ENCODE measurements around the gene DPYSL3.

DPYSL3 gene

GRCh38 chr5:147458581-147458980 is 51.3 kb downstream of the DPYSL3 start:
- TF ChIP-seq CTCF (conservative IDR thresholded peaks at IDR 0.05; ENCODE audit: control insufficient read depth, insufficient read depth, low read depth, low read length), result no peak
- no peak for DNase-seq (ENCODE audit: low read depth)
- no peak overlapping the region for H3K4me3 ChIP-seq (ENCODE audit: control insufficient read depth, low read depth, low read length)

- no peak overlapping the region for H3K4me3 ChIP-seq (ENCODE audit: control insufficient read depth, low read depth, low read length)
- DNase-seq (ENCODE audit: low read depth), result peak; percentile 44
- TF ChIP-seq CTCF (conservative IDR thresholded peaks at IDR 0.05; ENCODE audit: control insufficient read depth, insufficient read depth, low read depth, low read length), result no peak
These were observed 53.9 kb downstream of the DPYSL3 start for GRCh38 chr5:147455822-147456450.

GRCh38 chr5:147454996-147455677 is 54.7 kb downstream of the DPYSL3 start:
- TF ChIP-seq CTCF (conservative IDR thresholded peaks at IDR 0.05; ENCODE audit: control insufficient read depth, insufficient read depth, low read depth, low read length), result peak; percentile 12
- H3K4me3 ChIP-seq (ENCODE audit: control insufficient read depth, low read depth, low read length), result no peak overlapping the region
- peak; percentile 94 for DNase-seq (ENCODE audit: low read depth)

GRCh38 chr5:147453875-147454814 is 55.7 kb downstream of the DPYSL3 start:
- H3K4me3 ChIP-seq (ENCODE audit: control insufficient read depth, low read depth, low read length), result peak overlapping the region; percentile 65
- peak; percentile 83 for DNase-seq (ENCODE audit: low read depth)
- peak; percentile 69 for TF ChIP-seq CTCF (conservative IDR thresholded peaks at IDR 0.05; ENCODE audit: control insufficient read depth, insufficient read depth, low read depth, low read length)

GRCh38 chr5:147452165-147452811 is 57.6 kb downstream of the DPYSL3 start:
- H3K4me3 ChIP-seq (ENCODE audit: control insufficient read depth, low read depth, low read length), result peak overlapping the region; percentile 65
- no peak for TF ChIP-seq CTCF (conservative IDR thresholded peaks at IDR 0.05; ENCODE audit: control insufficient read depth, insufficient read depth, low read depth, low read length)
- no peak for DNase-seq (ENCODE audit: low read depth)

GRCh38 chr5:147451193-147451592 is 58.7 kb downstream of the DPYSL3 start:
- no peak overlapping the region for H3K4me3 ChIP-seq (ENCODE audit: control insufficient read depth, low read depth, low read length)

More at GRCh38 chr5:147451193-147451592, 58.7 kb downstream of the DPYSL3 start:
- TF ChIP-seq CTCF (conservative IDR thresholded peaks at IDR 0.05; ENCODE audit: control insufficient read depth, insufficient read depth, low read depth, low read length), result no peak
- no peak for DNase-seq (ENCODE audit: low read depth)
